GM18526 (cell line): ENCODE data around the gene CHL1.

ENCODE experiments used
- POLR2A ChIP-seq: IDR thresholded peaks from 3 replicates; pipeline ENCODE4 v1.6.1; 2011; ENCODE audit not compliant: insufficient read length; ENCODE audit errors: extremely low read depth

The CHL1 gene, protein sequence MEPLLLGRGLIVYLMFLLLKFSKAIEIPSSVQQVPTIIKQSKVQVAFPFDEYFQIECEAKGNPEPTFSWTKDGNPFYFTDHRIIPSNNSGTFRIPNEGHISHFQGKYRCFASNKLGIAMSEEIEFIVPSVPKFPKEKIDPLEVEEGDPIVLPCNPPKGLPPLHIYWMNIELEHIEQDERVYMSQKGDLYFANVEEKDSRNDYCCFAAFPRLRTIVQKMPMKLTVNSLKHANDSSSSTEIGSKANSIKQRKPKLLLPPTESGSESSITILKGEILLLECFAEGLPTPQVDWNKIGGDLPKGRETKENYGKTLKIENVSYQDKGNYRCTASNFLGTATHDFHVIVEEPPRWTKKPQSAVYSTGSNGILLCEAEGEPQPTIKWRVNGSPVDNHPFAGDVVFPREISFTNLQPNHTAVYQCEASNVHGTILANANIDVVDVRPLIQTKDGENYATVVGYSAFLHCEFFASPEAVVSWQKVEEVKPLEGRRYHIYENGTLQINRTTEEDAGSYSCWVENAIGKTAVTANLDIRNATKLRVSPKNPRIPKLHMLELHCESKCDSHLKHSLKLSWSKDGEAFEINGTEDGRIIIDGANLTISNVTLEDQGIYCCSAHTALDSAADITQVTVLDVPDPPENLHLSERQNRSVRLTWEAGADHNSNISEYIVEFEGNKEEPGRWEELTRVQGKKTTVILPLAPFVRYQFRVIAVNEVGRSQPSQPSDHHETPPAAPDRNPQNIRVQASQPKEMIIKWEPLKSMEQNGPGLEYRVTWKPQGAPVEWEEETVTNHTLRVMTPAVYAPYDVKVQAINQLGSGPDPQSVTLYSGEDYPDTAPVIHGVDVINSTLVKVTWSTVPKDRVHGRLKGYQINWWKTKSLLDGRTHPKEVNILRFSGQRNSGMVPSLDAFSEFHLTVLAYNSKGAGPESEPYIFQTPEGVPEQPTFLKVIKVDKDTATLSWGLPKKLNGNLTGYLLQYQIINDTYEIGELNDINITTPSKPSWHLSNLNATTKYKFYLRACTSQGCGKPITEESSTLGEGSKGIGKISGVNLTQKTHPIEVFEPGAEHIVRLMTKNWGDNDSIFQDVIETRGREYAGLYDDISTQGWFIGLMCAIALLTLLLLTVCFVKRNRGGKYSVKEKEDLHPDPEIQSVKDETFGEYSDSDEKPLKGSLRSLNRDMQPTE (N-terminal part only)

GRCh38 chr3:196311-197148, at the start of gene CHL1:
TSS of gene CHL1 (plus strand) at chr3:196763. CDS start at chr3:319777, 123,014 bp downstream.
- TF ChIP-seq POLR2A, result no peak

GRCh38 chr3:151614-152189, 44.9 kb upstream of the CHL1 start:
- TF ChIP-seq POLR2A, result no peak

- TF ChIP-seq POLR2A, result no peak
These were observed 36.6 kb upstream of the CHL1 start for GRCh38 chr3:159974-160373.

DNA sequence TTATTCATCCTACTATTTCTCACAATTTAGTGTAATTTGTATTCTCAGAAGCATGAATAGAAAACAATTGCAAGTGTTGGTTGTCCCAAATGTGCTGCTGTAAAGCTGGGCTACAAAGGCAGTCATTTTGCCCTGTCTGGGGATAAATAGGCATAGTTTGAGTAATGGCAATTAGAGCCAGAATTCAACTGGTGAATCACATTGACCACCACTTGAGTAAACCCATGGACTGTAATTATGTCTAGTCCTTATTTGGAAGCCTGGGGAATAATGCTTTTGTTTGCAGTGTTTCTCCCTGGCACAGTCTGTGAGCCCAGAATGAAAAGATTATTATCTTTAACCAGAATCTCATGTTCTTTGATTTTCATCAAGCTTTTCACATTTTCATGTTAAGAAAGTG, 30.5 kb upstream of the CHL1 start:
- TF ChIP-seq POLR2A, result no peak

DNA sequence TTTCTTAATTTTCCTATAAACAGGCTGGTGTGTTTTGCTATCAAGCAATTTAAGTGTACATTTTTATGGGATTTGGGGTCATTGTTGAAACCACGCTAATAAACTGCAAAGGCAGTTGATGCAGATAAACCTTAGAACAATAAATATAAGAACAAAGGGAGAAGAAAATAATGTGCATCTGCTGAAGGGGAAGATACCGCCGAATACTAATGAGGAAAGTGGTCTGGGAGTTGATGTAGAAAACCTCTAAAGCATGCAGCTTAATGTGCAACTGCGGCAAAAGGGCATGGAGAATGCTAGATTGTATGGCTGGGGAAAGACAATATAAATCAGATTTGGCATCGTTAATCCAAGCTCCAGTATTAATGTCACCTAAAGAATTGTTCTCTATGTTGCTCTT, 29.8 kb upstream of the CHL1 start:
- TF ChIP-seq POLR2A, result no peak

- no peak for TF ChIP-seq POLR2A
These were observed 22.7 kb upstream of the CHL1 start for GRCh38 chr3:173886-174285.

DNA sequence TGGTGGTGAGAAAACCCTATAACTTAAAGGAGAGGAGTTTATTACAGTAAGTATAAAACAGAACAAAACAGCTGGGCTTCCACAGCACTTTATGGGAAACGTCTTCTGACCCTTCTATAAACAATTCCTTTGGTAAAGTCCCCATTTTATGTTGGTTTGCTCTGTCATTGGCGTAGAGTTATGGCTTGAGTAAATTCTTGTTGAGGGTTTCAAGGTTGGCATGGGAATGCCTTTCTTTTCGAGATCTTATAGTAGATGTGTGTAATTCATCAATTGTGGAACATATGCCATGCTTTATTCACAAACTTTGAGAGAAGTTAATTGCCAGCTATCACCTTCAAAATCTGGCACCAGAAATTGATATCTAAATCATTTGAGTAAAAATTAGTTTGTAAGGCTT, 11.6 kb upstream of the CHL1 start:
- no peak for TF ChIP-seq POLR2A

GRCh38 chr3:192215-192929, 4.2 kb upstream of the CHL1 start:
- no peak for TF ChIP-seq POLR2A

DNA sequence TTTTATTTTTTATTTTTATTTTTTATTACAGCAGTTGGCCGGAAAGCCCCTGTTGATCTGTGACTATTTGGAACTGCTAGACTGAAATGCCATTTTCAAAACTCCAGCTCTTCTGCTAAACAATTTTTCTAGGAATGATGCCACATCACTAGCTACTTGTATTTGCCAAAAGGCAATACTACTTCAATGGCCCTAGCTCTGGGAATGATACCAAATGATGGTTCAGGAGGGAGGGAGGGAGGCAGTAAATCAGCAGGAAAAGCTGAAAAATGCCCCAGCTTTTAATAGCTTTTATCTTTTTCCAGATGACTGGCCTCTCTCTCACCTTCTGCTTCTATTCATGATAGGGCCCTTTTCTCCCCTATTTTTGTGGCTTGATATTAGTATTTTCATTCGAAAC, 2.6 kb upstream of the CHL1 start:
- TF ChIP-seq POLR2A, result no peak

DNA sequence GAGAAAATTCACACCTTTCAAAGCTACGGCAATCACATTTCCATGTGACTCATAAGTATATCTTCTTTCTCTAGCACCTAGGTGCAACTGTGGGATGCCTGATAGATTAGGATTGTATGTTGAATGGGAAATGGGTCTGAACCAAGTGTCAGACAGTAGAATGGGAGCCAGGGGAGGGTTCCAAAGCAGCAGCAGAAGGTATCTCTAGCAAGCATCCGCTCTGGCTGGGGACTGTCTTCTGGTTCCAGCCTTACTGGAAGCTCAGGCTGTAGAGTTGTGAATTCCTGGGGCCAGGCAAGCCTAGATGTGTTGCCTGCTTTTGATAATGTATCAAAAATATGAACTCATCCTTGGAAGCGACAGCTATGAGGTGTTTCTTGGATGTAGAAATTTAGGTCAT, 2.1 kb upstream of the CHL1 start:
- TF ChIP-seq POLR2A, result no peak

DNA sequence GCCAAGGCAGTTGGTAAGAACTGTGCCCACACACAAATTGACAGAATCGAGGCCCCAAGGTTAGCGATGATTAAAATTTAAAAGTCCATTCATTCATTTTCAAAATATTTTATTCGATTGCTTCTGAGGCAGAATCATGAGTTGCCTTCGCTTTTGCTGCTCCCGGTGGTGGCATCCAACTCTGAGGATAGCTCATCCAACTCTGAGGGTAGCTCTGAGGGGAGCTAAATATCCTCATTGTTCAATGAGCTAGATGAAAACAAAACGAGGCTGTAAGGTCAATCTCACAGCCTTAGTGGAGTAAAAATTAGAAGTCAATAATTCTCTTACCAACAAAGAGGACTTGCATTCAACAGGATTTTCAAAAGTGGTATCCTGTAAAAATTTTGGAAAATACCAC, 897 bp upstream of the CHL1 start:
- TF ChIP-seq POLR2A, result no peak

GRCh38 chr3:197149-197827, 725 bp downstream of the CHL1 start:
- peak; percentile 11 for TF ChIP-seq POLR2A

- TF ChIP-seq POLR2A, result no peak
These were observed 1.4 kb downstream of the CHL1 start for GRCh38 chr3:197828-198491.

DNA sequence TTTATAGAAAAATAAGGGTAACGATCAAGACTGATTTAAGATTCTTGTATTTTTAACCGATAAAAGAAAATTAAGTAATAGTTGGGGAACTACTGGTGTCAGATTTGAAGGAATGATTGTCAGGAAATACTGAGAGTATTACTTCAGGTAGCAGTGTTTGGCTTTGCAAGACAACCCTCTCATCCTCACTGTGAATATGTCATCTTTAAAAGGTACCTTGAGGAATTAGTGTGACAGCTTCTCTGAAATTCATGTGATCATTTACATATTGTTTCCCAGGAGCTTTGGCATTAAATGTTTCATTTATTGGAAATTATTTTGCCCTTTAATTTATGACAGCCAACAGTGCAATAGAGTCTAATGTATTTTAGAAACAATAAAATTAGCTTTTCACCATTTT, 3.3 kb downstream of the CHL1 start:
- TF ChIP-seq POLR2A, result no peak
